HEK293T (cell line): Measurements from ENCODE around the gene RSPH3.

Experiments
- ARNT ChIP-seq: fragments of 450-650 bp; IDR thresholded peaks from 2 replicates; pipeline ENCODE4 v1.6.1; 2017; ENCODE audit warnings: mild to moderate bottlenecking
- BHLHE40 ChIP-seq: fragments of 450-650 bp; IDR thresholded peaks from 2 replicates; pipeline ENCODE4 v1.6.1; 2016; ENCODE audit warnings: mild to moderate bottlenecking, moderate library complexity, borderline replicate concordance
- CTBP1 ChIP-seq: fragments of 450-650 bp; IDR thresholded peaks from 2 replicates; pipeline ENCODE4 v1.6.1; 2016; ENCODE audit warnings: borderline replicate concordance
- FOXA1 ChIP-seq: fragments of 450-650 bp; IDR thresholded peaks from 2 replicates; pipeline ENCODE4 v1.6.1; 2016; ENCODE audit warnings: mild to moderate bottlenecking
- FOXM1 ChIP-seq: fragments of 450-650 bp; IDR thresholded peaks from 2 replicates; pipeline ENCODE4 v1.6.1; 2017; ENCODE audit warnings: mild to moderate bottlenecking, borderline replicate concordance
- HDGF ChIP-seq: fragments of 450-650 bp; IDR thresholded peaks from 2 replicates; pipeline ENCODE4 v1.6.1; 2017; ENCODE audit warnings: antibody characterized with exemption, borderline replicate concordance
- LEF1 ChIP-seq: fragments of 450-650 bp; IDR thresholded peaks from 2 replicates; pipeline ENCODE4 v1.6.1; 2017; ENCODE audit warnings: mild to moderate bottlenecking, borderline replicate concordance
- NFRKB ChIP-seq: fragments of 450-650 bp; IDR thresholded peaks from 2 replicates; pipeline ENCODE4 v1.6.1; 2016; ENCODE audit warnings: mild to moderate bottlenecking, moderate library complexity
- SP1 ChIP-seq: fragments of 450-650 bp; IDR thresholded peaks from 2 replicates; pipeline ENCODE4 v1.6.1; 2017
- SUZ12 ChIP-seq: fragments of 450-650 bp; IDR thresholded peaks from 2 replicates; pipeline ENCODE4 v1.6.1; 2016; ENCODE audit warnings: mild to moderate bottlenecking
- TARDBP ChIP-seq: fragments of 450-650 bp; IDR thresholded peaks from 2 replicates; pipeline ENCODE4 v1.6.1; 2016
- ZNF384 ChIP-seq: fragments of 450-650 bp; IDR thresholded peaks from 2 replicates; pipeline ENCODE4 v1.6.1; 2016

DNA sequence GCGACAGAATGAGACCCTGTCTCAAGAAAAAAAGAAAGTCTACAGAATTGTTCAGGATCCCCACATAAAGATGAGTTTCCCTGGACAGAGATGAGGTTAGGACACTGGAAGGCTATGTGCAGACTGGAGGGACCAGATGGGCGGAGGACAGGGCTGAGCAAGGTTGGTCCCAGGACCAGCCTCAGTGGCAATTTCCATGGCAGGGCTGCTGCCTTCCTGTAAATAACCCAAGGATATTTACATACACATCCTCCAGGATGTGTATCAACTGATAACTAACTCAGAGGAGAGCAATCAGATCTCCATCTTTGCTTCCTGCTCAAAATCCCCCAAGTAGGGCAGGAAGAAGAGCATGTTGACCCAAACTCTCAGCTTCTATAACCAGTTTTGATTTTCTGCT, 58.8 kb downstream of the RSPH3 start:
- TF ChIP-seq SUZ12 (no peak), SP1 (no peak), ZNF384 (no peak), ARNT (no peak), FOXM1 (no peak), NFRKB (no peak), FOXA1 (no peak), CTBP1 (no peak), BHLHE40 (no peak), LEF1 (no peak), TARDBP (no peak), HDGF (no peak)
